HG02970 (cell line): ENCODE results near the gene CYB5R3.
"Not testable (repeated sequence)": the region's sequence is repeated elsewhere in the genome, so short reads cannot be mapped to it uniquely, and the experiment has no call there.

Source experiments
- ATAC-seq: cut with Tn5 transposase; IDR thresholded peaks from one replicate; pipeline ENCODE4 v1.9.1; 2021; ENCODE audit warnings: mild to moderate bottlenecking, moderate library complexity, moderate number of reproducible peaks; ENCODE audit not compliant: unreplicated experiment, low FRiP score

Gene CYB5R3

GRCh38 chr22:42626951-42627625, 22.1 kb downstream of the CYB5R3 start:
- ATAC-seq = no peak

GRCh38 chr22:42626431-42626830, 22.8 kb downstream of the CYB5R3 start:
- ATAC-seq = no peak

GRCh38 chr22:42625416-42625815, 23.8 kb downstream of the CYB5R3 start:
- no peak for ATAC-seq

- no peak for ATAC-seq
These were observed 24.6 kb downstream of the CYB5R3 start for GRCh38 chr22:42624551-42625106.

GRCh38 chr22:42623756-42624441, 25.3 kb downstream of the CYB5R3 start:
- ATAC-seq = no peak

- no peak for ATAC-seq
These were observed 25.9 kb downstream of the CYB5R3 start for GRCh38 chr22:42623301-42623751.

GRCh38 chr22:42622061-42622710, 27.0 kb downstream of the CYB5R3 start:
- ATAC-seq = no peak

GRCh38 chr22:42621505-42622002, 27.6 kb downstream of the CYB5R3 start:
- ATAC-seq = no peak

GRCh38 chr22:42620084-42620483, 29.1 kb downstream of the CYB5R3 start:
- ATAC-seq = no peak

- no peak for ATAC-seq
These were observed 29.7 kb downstream of the CYB5R3 start for GRCh38 chr22:42619261-42620063.

GRCh38 chr22:42617155-42617983, 31.8 kb downstream of the CYB5R3 start:
- ATAC-seq = no peak

GRCh38 chr22:42615860-42616175, 33.4 kb downstream of the CYB5R3 start:
- not testable (repeated sequence) for ATAC-seq

GRCh38 chr22:42615092-42615859, 33.9 kb downstream of the CYB5R3 start:
- peak; percentile 57 for ATAC-seq

GRCh38 chr22:42614312-42615091, 34.7 kb downstream of the CYB5R3 start, which contains the start of gene POLDIP3:
TSS of gene POLDIP3 (minus strand) at chr22:42614883. CDS start at chr22:42614857, 26 bp downstream.
- peak; percentile 77 for ATAC-seq

GRCh38 chr22:42613872-42614301, 35.3 kb downstream of the CYB5R3 start:
- no peak for ATAC-seq

- ATAC-seq = no peak
These were observed 36.9 kb downstream of the CYB5R3 start for GRCh38 chr22:42612336-42612735.

GRCh38 chr22:42611051-42611450, 38.1 kb downstream of the CYB5R3 start:
- no peak for ATAC-seq

GRCh38 chr22:42610186-42610585, 39.0 kb downstream of the CYB5R3 start:
- no peak for ATAC-seq
